IPS-15b (cell line): ENCODE data around the gene GINS2.

ENCODE experiments used
- H3K27me3 ChIP-seq: one replicate; pipeline ENCODE4 v1.6.1; 2013; ENCODE audit warnings: low read length; ENCODE audit not compliant: control insufficient read depth, insufficient read depth
- H3K36me3 ChIP-seq: one replicate; pipeline ENCODE4 v1.6.1; 2013; ENCODE audit warnings: low read length; ENCODE audit not compliant: control insufficient read depth, insufficient read depth
- H3K4me1 ChIP-seq: one replicate; pipeline ENCODE4 v1.6.1; 2013; ENCODE audit warnings: mild to moderate bottlenecking, low read length; ENCODE audit not compliant: control insufficient read depth, insufficient read depth
- H3K4me3 ChIP-seq: one replicate; pipeline ENCODE4 v1.5.1; 2013; ENCODE audit warnings: low read depth, low read length
- H3K9ac ChIP-seq: one replicate; pipeline ENCODE4 v1.6.1; 2013; ENCODE audit warnings: low read depth, mild to moderate bottlenecking, low read length
- H3K9me3 ChIP-seq: one replicate; pipeline ENCODE4 v1.6.1; 2013; ENCODE audit warnings: mild to moderate bottlenecking, low read length; ENCODE audit not compliant: control insufficient read depth, insufficient read depth

GINS2 gene

DNA sequence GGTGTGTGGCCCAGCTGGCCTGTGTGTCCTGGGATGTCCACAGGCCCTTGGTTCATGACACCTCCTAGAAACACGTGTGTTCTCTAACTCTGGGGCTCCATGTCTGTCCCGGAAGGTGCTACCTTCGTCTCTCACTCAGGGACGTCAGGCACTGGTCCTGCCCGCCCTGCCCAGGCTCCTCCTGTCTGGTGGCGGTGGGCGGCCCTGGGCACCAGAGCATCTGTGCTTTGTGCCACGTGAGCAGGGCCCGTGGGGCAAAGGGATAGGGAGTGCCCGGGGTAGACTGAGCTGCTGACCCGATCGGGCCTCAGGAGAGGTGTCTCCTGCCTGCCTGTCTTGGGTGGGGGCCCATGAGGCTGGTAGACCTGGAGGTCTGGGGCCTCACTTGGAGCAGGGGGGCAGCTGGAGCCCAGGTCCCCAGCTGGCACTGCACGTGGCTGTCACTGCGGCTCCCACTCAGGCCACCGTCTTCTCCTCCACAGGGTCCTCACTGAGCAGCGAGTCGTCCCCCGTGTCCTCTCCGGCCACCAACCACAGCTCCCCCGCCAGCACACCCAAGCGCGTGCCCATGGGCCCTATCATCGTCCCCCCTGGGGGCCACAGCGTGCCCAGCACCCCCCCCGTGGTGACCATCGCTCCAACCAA, 40.6 kb downstream of the GINS2 start:
- H3K9me3 ChIP-seq = no peaks in the 10 kb centered on the region
- no peak overlapping the region for H3K9ac ChIP-seq
- peaks cover 49% of the 10 kb centered on the region for H3K36me3 ChIP-seq
- no peak overlapping the region for H3K4me3 ChIP-seq
- H3K27me3 ChIP-seq = no peaks in the 10 kb centered on the region
- H3K4me1 ChIP-seq = no peaks in the 10 kb centered on the region

DNA sequence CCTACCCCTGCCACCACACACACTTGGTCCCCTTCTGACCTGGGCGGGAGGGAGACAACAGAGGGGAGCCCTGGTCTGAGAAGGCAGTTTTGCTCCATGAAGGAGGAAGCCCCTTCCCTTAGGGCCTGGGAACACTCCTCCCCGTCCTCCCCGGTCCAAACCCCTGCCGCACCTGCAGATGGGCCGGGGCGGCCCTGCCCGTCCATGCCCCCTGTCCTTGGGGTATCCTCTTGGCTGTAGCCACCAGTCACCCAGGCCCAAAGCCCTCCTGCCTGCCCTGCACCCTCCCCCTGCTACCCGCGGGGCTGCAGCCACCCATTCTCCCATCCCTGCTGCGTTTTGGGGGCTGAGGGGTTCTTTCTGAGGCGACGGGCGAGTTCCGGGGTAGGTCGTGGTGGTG, 41.8 kb downstream of the GINS2 start:
- Histone ChIP-seq H3K27me3 (no peaks in the 10 kb centered on the region), H3K9me3 (no peaks in the 10 kb centered on the region), H3K4me3 (no peak overlapping the region), H3K9ac (no peak overlapping the region), H3K4me1 (no peaks in the 10 kb centered on the region), H3K36me3 (peaks cover 51% of the 10 kb centered on the region)

DNA sequence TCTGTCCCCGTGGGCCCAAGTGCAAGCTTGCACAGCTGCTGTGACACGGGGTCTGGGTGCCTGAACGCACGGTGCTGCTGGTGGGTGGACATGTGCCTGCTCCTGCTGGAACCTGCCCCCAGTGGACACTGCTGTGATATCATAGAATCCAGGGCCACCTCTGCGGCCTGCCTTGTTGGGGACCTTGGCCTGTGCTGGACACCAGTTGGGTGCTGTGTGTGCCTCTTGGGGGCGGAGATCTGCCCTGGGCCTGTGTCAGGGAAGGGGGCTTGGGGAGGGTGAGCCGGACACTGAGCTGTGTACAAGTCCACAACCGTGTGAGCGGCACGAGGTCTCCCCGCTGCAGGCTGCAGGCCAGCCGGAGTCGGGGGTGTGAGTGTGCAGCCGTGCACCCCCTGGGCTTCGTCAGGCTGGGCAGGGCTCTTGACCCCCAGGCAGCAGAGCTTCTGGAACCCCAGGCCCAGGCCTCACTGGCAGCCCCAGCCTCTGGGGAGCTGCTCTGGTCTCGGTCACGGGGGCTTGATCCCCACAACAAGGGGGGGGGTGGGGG, 42.3 kb downstream of the GINS2 start:
- H3K4me1 ChIP-seq = no peaks in the 10 kb centered on the region

DNA sequence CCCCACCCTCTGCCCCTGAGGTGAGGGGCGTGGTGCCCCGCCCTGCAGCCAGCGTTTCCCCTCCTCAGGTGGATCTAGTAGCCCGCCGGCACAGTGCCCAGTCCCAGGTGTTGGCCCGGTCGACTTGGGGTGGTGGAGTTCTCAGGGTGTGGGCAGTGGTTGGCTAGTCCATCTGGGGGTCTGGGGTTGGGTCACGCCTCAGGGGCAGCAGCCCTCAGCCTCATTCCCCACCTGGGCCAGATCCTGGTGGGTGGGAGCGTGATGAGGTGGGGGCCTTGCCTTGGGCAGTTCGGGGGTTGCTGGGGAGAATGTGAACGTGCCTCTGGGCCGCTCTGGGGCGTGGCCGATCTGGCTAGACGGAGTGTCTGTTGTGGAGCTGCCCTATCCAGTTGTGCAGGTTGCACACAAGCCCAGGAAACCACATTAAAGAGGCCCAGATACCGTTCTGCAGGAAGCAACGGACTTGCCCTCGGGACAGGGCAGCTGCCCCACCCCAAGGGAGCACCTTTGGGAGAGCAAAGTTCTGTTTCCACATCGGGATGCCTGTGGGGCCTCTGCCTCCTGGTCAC, 43.6 kb downstream of the GINS2 start:
- H3K9ac ChIP-seq = no peak overlapping the region
- H3K27me3 ChIP-seq = no peaks in the 10 kb centered on the region
- no peaks in the 10 kb centered on the region for H3K9me3 ChIP-seq
- H3K4me1 ChIP-seq = no peaks in the 10 kb centered on the region
- no peak overlapping the region for H3K4me3 ChIP-seq
- H3K36me3 ChIP-seq = peaks cover 57% of the 10 kb centered on the region

More for the DNA sequence above, 42.3 kb downstream of the GINS2 start:
- Histone ChIP-seq H3K9ac (no peak overlapping the region), H3K4me3 (no peak overlapping the region), H3K36me3 (peaks cover 51% of the 10 kb centered on the region), H3K9me3 (no peaks in the 10 kb centered on the region), H3K27me3 (no peaks in the 10 kb centered on the region)

DNA sequence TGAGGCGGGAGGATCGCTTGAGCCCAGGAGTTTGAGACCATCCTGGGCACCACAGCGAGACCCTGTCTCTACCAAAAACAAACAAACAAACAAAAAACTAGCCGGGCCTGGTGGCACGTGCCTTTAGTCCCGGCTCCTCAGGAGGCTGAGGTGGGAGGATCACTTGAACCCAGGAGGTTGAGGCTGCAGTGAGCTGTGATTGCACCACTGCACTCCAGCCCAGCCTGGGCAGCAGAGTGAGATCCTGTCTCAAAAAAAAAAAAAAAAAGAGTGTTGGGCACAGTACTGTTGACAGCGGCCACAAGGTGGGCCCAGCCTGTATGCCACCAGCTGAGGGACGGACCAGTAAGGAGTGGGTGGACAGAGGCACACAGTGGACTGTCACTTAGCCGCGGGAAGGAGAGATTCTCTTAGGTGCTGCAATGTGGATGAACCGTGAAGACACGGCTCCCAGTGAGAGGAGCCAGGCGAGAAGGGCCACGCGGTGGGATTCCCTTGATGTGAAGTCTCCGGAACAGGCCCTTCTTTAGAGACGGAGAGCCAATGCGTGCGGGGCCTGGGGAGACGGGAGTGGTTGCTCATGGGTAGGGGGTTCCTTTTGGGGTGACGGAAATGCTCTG, 44.6 kb downstream of the GINS2 start:
- H3K36me3 ChIP-seq = peaks cover 58% of the 10 kb centered on the region

DNA sequence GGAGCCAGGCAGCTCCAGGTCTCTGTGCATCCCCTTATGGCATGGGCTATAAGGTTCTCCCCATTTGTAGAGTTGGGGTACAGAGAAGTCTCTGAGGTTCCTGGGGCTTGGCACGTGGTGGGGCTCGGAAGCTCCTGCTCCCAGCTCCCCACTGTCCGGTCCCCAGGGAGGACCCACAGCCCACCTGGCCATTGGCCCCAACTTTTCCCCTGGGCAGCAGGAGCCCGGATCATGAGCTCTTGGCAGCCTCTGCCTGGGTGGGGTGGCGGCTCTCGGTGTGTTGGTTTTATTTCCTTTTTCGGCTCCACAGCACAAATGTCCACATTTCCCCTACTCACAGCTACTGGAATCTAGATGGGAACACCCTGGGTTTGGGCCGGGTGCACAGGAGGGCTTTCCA, 45.1 kb downstream of the GINS2 start:
- H3K4me3 ChIP-seq = no peak overlapping the region
- no peaks in the 10 kb centered on the region for H3K27me3 ChIP-seq
- no peaks in the 10 kb centered on the region for H3K9me3 ChIP-seq
- H3K9ac ChIP-seq = no peak overlapping the region
- H3K36me3 ChIP-seq = peaks cover 57% of the 10 kb centered on the region
- H3K4me1 ChIP-seq = no peaks in the 10 kb centered on the region

More for the DNA sequence above, 44.6 kb downstream of the GINS2 start:
- Histone ChIP-seq H3K9ac (no peak overlapping the region), H3K27me3 (no peaks in the 10 kb centered on the region), H3K9me3 (no peaks in the 10 kb centered on the region), H3K4me3 (no peak overlapping the region), H3K4me1 (no peaks in the 10 kb centered on the region)

DNA sequence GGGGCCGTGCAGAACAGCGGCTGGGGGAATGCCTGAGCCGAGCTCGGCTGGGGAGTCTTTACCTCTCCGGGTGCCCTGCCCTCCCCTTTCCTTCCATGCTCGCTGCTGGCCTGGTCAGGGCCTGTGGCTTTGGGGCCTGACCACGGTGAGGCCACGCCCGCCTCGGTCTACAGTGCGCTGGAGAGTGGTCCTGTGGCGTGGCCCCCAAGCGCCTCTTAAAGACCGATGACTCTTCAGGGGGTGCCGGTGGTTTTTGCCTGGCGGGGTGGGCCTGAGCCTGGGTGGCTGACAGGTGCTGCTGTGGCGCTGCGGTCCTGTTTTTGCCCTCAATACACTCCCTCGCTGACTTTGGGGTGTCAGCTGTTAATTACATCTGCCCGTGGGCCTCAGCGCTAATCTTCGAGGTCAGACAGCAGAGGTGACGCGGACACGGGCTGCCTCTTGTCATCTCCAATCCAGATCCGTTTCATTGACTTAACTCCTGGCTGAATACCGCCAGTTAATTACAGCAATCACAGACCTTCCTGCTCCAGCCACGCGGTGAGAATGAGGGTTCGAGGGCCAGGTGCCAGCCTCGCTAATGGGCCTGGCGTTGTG, 45.9 kb downstream of the GINS2 start:
- Histone ChIP-seq H3K27me3 (no peaks in the 10 kb centered on the region), H3K9ac (no peak overlapping the region), H3K4me1 (no peaks in the 10 kb centered on the region), H3K9me3 (no peaks in the 10 kb centered on the region), H3K4me3 (no peak overlapping the region), H3K36me3 (peaks cover 54% of the 10 kb centered on the region)

DNA sequence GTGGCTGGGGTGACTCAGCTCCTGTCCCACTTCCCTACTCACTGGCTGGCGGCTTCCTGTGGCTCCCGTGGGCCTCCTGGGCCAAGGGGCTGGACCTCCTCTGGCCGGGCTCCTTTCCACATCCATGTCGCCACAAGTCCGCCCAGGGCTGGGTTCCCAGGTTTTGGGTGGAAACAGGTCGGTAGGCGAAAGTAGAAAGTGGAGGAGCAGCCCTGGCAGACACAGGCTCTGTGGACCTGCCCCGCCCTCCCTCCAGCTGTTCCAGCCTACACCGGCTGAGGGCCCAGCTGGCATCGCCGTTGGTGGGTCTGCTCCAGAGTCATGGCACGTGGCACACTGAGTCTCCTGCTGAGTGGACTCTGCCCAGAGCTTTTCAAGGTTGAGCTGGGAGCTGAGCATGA, 47.0 kb downstream of the GINS2 start:
- peaks cover 65% of the 10 kb centered on the region for H3K36me3 ChIP-seq
- H3K9me3 ChIP-seq = no peaks in the 10 kb centered on the region
- H3K4me3 ChIP-seq = no peak overlapping the region
- no peaks in the 10 kb centered on the region for H3K4me1 ChIP-seq
- H3K27me3 ChIP-seq = no peaks in the 10 kb centered on the region
- no peak overlapping the region for H3K9ac ChIP-seq

DNA sequence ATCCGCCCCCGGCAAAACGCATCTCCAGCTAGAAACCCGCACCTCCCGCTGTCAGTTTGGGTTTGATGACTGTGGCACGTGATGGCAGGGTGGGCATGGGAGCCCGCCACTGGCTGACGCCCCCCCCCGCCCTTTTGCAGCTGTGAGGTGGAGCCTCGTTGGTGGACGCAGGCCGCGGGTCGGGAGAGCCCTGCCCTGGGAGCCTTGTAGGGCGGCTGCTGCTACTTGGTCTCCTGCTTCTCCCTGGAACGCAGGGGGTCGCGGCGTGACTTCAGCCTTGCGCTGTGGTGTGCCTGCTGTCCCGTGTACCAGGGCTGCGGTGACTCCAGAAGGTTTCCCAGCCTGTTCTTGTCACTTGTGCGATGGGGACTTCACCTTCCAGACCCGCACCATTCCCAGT, 47.4 kb downstream of the GINS2 start:
- Histone ChIP-seq H3K4me3 (no peak overlapping the region), H3K9ac (no peak overlapping the region), H3K36me3 (peaks cover 69% of the 10 kb centered on the region), H3K27me3 (no peaks in the 10 kb centered on the region), H3K4me1 (no peaks in the 10 kb centered on the region), H3K9me3 (no peaks in the 10 kb centered on the region)

DNA sequence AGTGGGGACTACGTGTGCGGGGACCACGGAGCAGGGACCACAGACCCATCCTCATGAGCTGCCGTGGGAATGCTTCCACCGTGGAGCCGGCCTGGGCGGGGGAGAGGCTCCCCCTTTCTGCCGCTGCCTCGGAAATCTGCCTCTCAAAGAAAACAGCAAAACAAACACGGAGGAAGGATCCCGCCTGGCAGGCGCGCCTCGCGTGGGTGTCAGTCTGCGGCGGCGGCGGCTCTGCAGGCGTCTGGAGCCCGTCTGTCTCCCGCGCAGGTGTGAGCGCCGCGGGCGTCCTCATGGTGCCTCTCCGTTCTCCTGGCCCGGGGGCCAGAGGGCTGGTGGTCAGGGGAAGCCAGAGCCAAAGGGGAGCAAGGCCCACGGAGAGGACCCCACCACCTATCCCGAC, 48.2 kb downstream of the GINS2 start:
- H3K4me1 ChIP-seq = no peaks in the 10 kb centered on the region
- H3K4me3 ChIP-seq = no peak overlapping the region
- H3K36me3 ChIP-seq = peaks cover 76% of the 10 kb centered on the region
- no peaks in the 10 kb centered on the region for H3K27me3 ChIP-seq
- no peaks in the 10 kb centered on the region for H3K9me3 ChIP-seq
- H3K9ac ChIP-seq = no peak overlapping the region

DNA sequence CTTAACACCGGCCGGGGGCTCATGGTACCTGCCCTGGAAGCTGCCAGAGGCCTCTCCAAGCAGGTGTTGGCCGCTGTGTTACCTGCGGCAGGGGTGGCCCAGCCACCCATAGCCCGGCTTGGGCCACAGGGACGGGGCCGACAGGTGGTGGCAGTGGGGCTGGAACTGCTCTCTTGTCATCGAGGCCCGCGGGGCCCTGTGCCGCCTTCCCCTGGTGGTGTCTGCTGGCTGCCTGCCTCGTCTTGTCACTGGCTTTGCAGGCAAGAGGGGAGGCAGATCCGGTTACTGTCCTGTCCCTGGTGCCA, 48.5 kb downstream of the GINS2 start:
- Histone ChIP-seq H3K36me3 (peaks cover 76% of the 10 kb centered on the region), H3K4me1 (no peaks in the 10 kb centered on the region), H3K9me3 (no peaks in the 10 kb centered on the region), H3K9ac (no peak overlapping the region), H3K4me3 (no peak overlapping the region), H3K27me3 (no peaks in the 10 kb centered on the region)
